Measurements from ENCODE around the gene CDH6.

DNA sequence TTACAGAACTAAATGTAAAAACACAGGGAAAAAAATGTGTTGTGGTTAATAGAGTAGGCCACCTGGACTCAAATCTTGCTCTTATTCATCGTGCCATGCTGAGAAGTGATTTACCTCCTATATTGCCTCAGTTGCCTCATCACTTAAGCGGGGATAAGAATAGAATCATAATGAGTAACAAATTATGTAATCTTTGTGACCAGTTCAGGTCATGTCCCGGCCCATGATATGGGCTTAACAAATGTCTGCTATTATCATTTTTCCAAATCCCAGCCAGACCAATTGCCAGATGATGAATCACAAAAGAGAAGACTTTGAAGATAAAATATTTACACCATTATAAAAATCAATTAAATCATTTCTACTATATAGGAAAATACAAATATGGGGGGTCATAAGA is 89.8 kb downstream of the CDH6 start:
- TF ChIP-seq, protein P1, sequence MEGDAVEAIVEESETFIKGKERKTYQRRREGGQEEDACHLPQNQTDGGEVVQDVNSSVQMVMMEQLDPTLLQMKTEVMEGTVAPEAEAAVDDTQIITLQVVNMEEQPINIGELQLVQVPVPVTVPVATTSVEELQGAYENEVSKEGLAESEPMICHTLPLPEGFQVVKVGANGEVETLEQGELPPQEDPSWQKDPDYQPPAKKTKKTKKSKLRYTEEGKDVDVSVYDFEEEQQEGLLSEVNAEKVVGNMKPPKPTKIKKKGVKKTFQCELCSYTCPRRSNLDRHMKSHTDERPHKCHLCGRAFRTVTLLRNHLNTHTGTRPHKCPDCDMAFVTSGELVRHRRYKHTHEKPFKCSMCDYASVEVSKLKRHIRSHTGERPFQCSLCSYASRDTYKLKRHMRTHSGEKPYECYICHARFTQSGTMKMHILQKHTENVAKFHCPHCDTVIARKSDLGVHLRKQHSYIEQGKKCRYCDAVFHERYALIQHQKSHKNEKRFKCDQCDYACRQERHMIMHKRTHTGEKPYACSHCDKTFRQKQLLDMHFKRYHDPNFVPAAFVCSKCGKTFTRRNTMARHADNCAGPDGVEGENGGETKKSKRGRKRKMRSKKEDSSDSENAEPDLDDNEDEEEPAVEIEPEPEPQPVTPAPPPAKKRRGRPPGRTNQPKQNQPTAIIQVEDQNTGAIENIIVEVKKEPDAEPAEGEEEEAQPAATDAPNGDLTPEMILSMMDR (conservative IDR thresholded peaks at IDR 0.05; ENCODE audit: low read depth, low read length) = no peak
- no peak for TF ChIP-seq POLR2A (IDR thresholded peaks at IDR 0.05; ENCODE audit: low read depth, low read length)
- TF ChIP-seq RFX5 (IDR thresholded peaks at IDR 0.05; ENCODE audit: low read depth, low read length) = no peak
- TF ChIP-seq RCOR1 (IDR thresholded peaks at IDR 0.05; ENCODE audit: insufficient replicate concordance, low read length) = no peak
- TF ChIP-seq CEBPB (IDR thresholded peaks at IDR 0.05; ENCODE audit: low read depth, low read length) = peak; percentile 36; the same call in 1 of the 2 replicates
- TF ChIP-seq, protein P2, sequence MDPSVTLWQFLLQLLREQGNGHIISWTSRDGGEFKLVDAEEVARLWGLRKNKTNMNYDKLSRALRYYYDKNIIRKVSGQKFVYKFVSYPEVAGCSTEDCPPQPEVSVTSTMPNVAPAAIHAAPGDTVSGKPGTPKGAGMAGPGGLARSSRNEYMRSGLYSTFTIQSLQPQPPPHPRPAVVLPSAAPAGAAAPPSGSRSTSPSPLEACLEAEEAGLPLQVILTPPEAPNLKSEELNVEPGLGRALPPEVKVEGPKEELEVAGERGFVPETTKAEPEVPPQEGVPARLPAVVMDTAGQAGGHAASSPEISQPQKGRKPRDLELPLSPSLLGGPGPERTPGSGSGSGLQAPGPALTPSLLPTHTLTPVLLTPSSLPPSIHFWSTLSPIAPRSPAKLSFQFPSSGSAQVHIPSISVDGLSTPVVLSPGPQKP (IDR thresholded peaks at IDR 0.05; ENCODE audit: borderline replicate concordance, low read depth, low read length) = no peak
- TF ChIP-seq, protein P3, sequence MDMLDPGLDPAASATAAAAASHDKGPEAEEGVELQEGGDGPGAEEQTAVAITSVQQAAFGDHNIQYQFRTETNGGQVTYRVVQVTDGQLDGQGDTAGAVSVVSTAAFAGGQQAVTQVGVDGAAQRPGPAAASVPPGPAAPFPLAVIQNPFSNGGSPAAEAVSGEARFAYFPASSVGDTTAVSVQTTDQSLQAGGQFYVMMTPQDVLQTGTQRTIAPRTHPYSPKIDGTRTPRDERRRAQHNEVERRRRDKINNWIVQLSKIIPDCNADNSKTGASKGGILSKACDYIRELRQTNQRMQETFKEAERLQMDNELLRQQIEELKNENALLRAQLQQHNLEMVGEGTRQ (IDR thresholded peaks at IDR 0.05; ENCODE audit: low read depth, low read length) = no peak
- TF ChIP-seq BHLHE40 (IDR thresholded peaks at IDR 0.05; ENCODE audit: low read depth, low read length) = no peak
- no peak for TF ChIP-seq MAFK (IDR thresholded peaks at IDR 0.05; ENCODE audit: low read depth, low read length)
- no peak for TF ChIP-seq FOS (IDR thresholded peaks at IDR 0.05; ENCODE audit: low read depth, low read length)
- TF ChIP-seq MXI1 (IDR thresholded peaks at IDR 0.05; ENCODE audit: borderline replicate concordance, low read depth, low read length) = no peak

Data from IMR-90 (cell line).